ENCODE results near the gene CD22. TPM values are rescaled to one million over a fixed set of nuclear protein-coding genes. Genes with fewer than 3 reads are reported as not detected.

The CD22 gene
- total and polyA plus RNA-seq, 2 of the 13 experiments (the other 11 are each of a cell fraction or from before 2014, with no cell fraction given), result 0.71 to 1.7 TPM

DNA sequence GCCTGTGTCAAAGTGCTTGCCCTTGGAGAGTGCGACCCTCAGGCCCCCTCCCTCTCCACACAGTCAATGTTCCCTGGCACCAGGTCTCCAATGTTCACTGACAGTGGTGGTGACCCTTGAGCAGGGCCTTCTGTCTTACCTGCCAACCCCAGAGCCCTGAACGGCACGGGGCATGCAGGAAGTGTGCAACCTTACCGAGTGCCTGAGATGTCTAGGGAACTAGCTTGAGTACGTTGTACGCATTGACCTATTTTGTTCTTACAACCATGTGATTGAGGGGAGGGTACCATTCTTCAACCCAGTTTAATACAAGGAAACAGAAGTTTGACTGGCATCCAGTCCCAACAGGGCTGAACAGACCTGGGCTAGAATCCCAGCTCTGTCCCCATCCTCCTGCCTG, 23.8 kb upstream of the CD22 start:
- intact Hi-C loops (cut with micrococcal nuclease; ENCODE audit: unreplicated experiment) (no loop called here), in situ Hi-C loops (cut with HindIII; ENCODE audit: extremely low pct_ligation_motif_present, low pct_unique_long_range_greater_than_20kb) (no loop called here)
- H3K4me1 ChIP-seq (ENCODE audit: insufficient read depth, low read length), result peaks cover 56% of the 10 kb centered on the region
- no peak for FAIRE-seq
- ChIA-PET POLR2A (interaction anchor here (1.3 to 2.6 kb wide), 2 partner anchors 11 to 36 kb away, joined by 4 to 7 read pairs; partner anchors contain the start of gene USF2), CTCF (ENCODE audit: low intra/inter-chr PET ratio, low total read pairs) (no interaction called here)
- peak overlapping the region; percentile 41; the same call in 1 of the 2 replicates for H3K9ac ChIP-seq (ENCODE audit: insufficient read depth, low read depth, low read length)
- H3K4me3 ChIP-seq (replicated peaks in 1 of 3; ENCODE audit: insufficient read depth in 1 of 3, low read depth in 2 of 3, low read length in 3 of 3), result no peak overlapping the region
- H3K36me3 ChIP-seq (replicated peaks in 1 of 2; ENCODE audit: control insufficient read depth in 1 of 2, insufficient read depth in 2 of 2, low read length in 2 of 2), result no peaks in the 10 kb centered on the region
- peak overlapping the region; percentile 77 for H3K27ac ChIP-seq (ENCODE audit: extremely low read length, insufficient read depth, low read length)
- H4K20me1 ChIP-seq (ENCODE audit: insufficient read depth, low read length), result no peaks in the 10 kb centered on the region
- no peak for DNase-seq (ENCODE audit: low spot score)
- no TSS peak for BruUV-seq (replicated peaks)
- H3K27me3 ChIP-seq (ENCODE audit: control insufficient read depth in 1 of 2, insufficient read depth in 2 of 2, low read length in 2 of 2), result no peaks in the 10 kb centered on the region
- H3K9me3 ChIP-seq (ENCODE audit: low read length), result no peaks in the 10 kb centered on the region
- WGBS (ENCODE audit: low lambda C conversion rate), result 90% methylated on average over 5 of the region's 6 CpGs
- H3K79me2 ChIP-seq (ENCODE audit: insufficient read depth, low read length), result no peaks in the 10 kb centered on the region
- H2AFZ ChIP-seq (ENCODE audit: low read length), result no peak overlapping the region
- no peak for ATAC-seq
- H3K4me2 ChIP-seq (ENCODE audit: low read depth, low read length), result no peak overlapping the region
- no peak for TF ChIP-seq RAD21 (CRISPR knock-in tag; IDR thresholded peaks at IDR 0.05)
- no peak for TF ChIP-seq ZNF12 (CRISPR knock-in tag; IDR thresholded peaks at IDR 0.05)
- TF ChIP-seq EED (CRISPR knock-in tag; IDR thresholded peaks at IDR 0.05), result no peak
- TF ChIP-seq GABPA (IDR thresholded peaks at IDR 0.05; ENCODE audit: low read depth, low read length), result no peak
- no peak for TF ChIP-seq GABPA (CRISPR knock-in tag; IDR thresholded peaks at IDR 0.05; ENCODE audit: low read depth)
- TF ChIP-seq, protein P1, sequence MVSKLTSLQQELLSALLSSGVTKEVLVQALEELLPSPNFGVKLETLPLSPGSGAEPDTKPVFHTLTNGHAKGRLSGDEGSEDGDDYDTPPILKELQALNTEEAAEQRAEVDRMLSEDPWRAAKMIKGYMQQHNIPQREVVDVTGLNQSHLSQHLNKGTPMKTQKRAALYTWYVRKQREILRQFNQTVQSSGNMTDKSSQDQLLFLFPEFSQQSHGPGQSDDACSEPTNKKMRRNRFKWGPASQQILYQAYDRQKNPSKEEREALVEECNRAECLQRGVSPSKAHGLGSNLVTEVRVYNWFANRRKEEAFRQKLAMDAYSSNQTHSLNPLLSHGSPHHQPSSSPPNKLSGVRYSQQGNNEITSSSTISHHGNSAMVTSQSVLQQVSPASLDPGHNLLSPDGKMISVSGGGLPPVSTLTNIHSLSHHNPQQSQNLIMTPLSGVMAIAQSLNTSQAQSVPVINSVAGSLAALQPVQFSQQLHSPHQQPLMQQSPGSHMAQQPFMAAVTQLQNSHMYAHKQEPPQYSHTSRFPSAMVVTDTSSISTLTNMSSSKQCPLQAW (CRISPR knock-in tag; IDR thresholded peaks at IDR 0.05), result no peak
- peak; percentile 14; the same call in 1 of the 2 replicates for TF ChIP-seq ZBTB4 (CRISPR knock-in tag; IDR thresholded peaks at IDR 0.05; ENCODE audit: borderline replicate concordance)
- TF ChIP-seq RFX1 (IDR thresholded peaks at IDR 0.05), result no peak
- no peak for TF ChIP-seq BRCA1 (CRISPR knock-in tag; IDR thresholded peaks at IDR 0.05)
- TF ChIP-seq, protein P2, sequence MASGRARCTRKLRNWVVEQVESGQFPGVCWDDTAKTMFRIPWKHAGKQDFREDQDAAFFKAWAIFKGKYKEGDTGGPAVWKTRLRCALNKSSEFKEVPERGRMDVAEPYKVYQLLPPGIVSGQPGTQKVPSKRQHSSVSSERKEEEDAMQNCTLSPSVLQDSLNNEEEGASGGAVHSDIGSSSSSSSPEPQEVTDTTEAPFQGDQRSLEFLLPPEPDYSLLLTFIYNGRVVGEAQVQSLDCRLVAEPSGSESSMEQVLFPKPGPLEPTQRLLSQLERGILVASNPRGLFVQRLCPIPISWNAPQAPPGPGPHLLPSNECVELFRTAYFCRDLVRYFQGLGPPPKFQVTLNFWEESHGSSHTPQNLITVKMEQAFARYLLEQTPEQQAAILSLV (CRISPR knock-in tag; IDR thresholded peaks at IDR 0.05; ENCODE audit: borderline replicate concordance), result no peak
- TF ChIP-seq, protein P3, sequence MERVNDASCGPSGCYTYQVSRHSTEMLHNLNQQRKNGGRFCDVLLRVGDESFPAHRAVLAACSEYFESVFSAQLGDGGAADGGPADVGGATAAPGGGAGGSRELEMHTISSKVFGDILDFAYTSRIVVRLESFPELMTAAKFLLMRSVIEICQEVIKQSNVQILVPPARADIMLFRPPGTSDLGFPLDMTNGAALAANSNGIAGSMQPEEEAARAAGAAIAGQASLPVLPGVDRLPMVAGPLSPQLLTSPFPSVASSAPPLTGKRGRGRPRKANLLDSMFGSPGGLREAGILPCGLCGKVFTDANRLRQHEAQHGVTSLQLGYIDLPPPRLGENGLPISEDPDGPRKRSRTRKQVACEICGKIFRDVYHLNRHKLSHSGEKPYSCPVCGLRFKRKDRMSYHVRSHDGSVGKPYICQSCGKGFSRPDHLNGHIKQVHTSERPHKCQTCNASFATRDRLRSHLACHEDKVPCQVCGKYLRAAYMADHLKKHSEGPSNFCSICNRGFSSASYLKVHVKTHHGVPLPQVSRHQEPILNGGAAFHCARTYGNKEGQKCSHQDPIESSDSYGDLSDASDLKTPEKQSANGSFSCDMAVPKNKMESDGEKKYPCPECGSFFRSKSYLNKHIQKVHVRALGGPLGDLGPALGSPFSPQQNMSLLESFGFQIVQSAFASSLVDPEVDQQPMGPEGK (CRISPR knock-in tag; IDR thresholded peaks at IDR 0.05), result no peak
- 0 out of 2 replicates have a peak, but pooled peaks have one; percentile 1 for TF ChIP-seq ARID4A (CRISPR knock-in tag; IDR thresholded peaks at IDR 0.05; ENCODE audit: borderline replicate concordance)
- TF ChIP-seq ZBTB38 (CRISPR knock-in tag; IDR thresholded peaks at IDR 0.05), result peak; percentile 47; the same call in 1 of the 2 replicates

Measured in HepG2 (cell line).